ENCODE results near the gene HMMR.
"Not testable (repeated sequence)": the region's sequence is repeated elsewhere in the genome, so short reads cannot be mapped to it uniquely, and the experiment has no call there.

HMMR gene

DNA sequence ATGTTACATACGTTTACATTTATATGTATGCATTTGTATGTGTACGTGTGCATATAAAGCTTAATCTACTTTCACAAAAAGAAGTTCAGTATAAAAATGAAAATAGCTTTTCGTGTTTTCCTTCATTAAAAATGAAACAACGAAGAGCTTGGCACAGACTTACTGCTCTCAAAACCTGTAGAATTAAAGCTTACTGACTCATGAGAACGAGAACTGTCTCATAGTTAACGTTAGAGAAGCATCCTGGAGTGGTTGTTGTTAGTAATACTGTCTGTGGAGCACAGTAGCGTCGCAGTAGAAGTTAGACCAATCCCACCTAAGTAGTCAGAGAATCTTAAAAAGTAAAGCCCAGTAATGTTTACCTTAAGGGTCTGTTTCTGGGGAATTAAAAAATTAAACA is 46.3 kb downstream of the HMMR start:
- DNase-seq (ENCODE audit: low spot score) = peak; percentile 22

DNA sequence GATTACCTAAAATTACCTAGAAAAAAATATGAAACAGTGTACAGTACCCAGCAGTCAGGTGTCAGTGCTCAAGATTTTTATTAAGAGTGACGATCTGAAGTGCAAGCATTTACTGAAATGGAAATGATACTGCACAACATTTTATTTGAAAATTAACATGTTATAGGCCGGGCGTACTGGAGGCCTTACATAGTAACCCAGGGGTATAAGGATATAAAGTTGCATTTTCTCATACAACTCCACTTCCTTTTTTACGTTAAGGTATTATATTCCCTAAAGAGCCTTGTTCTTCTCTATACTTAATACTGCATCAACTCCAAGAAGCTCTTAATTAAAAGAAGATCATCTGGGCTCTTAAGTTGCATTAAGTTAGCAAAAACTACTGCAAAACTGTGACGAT is 48.3 kb downstream of the HMMR start:
- DNase-seq (ENCODE audit: low spot score) = no peak

DNA sequence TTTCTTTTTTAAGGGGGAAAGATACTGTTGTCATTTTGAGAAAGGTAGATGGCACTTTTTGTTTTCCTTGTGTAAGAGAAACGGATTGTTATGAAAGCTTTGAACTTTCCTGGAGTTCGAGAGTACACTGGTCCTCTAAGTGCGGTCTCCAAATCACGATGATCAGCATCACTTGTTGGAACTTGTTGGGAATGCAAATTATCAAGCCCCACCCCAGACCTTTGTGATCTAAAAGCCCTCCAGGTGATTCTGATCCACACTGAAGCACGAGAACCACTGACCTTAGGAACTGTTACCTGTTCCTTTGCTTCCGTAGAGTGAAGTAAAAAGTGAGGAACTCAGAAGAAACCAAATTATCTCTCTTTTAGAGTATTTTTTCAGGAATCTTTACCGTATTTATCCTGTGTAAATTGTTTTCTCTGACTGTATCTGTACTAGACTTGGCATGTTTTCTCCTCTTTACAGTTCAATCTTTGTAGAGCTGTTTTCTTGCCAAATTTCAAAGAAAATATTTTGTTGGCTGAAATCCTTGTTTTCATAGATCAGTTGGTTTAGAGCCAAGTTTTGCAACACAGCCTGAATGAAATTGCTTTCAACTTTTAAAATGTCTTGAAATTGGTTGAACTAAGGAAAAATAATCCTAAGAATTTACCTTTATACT is 49.0 kb downstream of the HMMR start:
- no peak for DNase-seq (ENCODE audit: low spot score)

DNA sequence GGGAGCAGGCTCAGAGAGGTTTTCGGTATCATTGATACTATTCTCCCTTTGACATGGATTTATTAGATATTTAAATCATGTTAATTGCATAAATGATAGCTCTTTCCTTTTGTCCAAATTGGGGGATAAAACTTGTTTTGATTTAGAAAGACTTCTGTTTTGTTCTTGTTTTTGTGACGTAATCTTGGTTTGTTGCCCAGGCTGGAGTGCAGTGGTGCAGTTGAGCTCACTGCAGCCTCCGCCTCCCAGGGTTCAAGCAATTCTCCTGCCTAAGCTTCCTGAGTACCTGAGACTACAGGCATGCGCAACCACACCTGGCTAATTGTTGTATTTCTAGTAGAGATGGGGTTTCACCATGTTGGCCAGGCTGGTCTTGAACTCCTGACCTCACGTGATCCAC is 52.1 kb downstream of the HMMR start:
- DNase-seq (ENCODE audit: low spot score) = no peak

DNA sequence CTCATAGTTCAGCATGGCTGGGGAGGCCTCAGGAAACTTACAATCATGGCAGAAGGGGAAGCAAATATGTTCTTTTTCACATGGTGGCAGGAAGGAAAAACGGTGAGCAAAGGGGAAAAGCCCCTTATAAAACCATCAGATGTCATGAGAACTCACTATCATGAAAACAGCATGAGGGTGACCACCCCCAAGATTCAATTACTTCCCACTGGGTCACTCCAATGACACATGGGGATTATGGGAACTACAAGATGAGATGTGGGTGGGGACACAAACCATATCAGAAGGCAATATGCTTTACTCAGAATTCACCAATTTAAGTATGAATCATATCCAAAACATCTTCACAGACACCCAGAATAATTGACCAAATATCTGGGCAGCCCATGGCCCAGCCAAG is 64.7 kb downstream of the HMMR start:
- no peak for DNase-seq (ENCODE audit: low spot score)

DNA sequence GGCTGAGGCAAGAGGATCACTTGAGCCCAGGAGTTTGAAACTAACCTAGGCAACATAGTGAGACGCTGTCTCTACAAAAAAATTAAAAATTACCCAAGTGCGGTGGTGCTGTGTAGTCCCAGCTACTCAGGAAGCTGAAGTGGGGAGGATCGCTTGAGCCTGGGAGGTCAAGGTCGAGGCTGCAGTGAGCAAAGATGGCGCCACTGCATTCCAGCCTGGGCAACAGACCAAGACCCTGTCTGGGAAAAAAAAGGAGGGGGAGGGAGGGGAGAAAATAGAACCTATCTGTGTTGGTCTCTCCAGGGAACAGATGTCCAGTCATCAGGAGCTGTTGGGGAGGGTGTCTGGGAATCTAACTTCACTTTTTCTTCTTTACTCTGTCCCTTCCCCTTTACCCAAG is 69.3 kb downstream of the HMMR start:
- DNase-seq (ENCODE audit: low spot score) = no peak

DNA sequence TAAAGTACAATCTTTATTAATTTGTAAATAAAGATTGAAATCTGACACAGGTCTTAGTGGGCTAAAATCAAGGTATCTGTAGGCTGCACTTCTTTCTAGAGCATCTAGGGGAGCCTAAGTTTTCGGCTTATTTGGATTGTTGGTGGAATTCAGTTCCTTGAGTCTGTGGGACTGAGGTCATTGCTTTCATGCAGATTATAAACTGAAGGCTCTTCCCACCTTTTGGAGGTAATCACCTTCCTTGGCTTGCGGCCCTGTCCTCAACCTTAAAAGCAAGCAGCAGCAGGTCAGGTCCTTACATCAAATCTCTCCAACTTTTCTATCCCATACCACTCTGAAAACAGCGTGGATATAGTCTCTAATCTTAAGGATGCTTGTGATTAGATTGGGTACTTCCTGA is 70.8 kb downstream of the HMMR start:
- DNase-seq (ENCODE audit: low spot score) = no peak

DNA sequence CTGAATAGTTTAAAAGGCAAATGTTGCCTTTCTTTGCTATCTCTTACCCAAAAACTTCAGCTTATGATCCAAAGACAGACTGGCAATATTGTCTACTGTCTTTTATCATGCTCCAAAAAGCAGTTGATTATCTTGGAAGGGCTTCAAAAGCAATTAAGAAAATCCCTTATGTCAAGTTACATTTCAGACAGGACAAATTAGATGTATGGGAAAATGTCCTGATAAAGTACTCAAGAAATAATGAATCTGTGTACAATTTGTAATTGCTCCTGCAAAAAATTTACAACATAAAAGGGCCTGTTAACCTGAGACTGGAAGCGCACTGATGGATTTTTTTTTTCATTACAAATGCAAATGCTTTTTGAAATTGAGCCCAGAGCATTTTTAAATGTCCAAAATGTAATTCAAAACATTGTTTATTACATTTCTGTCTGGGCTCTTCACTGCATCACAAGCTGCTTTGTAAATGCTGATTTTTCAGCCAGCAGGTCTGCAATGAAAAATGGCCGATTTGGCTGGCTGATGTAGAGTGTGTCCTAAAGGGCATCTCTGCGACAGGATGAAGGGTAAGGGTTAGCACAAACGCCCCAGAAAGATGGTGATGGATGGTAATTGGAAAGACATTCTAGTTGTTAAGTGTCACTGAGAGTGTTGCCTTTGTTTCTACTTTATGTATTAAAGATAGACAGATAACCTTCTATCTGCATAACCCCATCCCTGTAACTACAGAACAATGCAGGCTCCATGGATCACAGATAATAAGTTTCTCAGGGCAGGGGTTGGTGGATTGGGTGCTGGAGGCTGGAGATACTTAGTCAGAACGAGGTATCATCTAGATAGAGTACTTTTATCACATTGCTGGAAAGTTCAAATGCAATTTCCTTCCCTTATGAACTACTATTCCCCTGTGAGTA is 72.0 kb downstream of the HMMR start:
- no peak for DNase-seq (ENCODE audit: low spot score)

DNA sequence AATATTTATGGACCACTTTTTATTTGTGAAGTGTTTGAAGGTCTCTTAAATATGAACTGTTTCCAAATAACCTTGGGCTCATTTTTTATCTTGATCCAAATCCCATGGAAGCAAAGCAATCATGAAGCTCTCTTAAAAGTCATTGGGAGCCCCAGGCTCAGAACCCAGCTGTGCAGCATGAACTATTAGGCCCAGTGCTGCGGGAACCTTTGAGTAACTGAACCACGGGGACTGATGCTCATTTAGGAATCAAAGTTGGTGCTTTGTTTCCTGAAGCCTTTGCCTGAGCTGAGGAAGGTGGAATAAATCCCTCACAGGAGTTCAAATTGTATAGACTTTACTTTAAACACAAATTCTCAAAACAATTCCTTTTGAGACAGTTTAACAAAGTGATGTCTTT is 72.8 kb downstream of the HMMR start:
- no peak for DNase-seq (ENCODE audit: low spot score)

DNA sequence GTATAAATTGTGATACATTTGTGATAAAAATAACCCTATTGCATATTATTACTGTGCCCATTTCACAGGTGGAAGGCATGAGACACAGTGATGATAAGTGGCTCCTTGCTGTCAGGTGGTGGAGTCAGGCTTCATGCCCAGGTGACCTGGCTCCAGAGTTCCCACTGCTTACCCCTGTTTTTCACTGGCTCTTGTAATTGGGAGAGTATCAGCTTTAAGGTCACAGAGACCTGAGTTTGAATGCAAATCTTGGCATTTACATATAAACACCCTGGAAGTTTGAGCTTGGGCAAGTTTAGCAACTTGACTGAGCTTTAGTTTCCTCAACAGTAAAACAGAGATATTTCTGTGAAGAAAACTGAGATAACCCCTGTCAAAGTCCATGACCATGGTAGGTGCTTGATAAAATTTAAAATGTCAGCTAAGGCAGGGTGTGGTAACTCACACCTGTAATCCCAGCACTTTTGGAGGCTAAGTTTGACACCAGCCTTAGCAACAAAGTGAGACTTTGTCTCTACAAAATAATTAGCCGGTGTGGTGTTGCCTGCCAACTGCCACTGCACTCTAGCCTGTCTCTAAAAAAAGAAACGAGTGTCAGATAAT is 74.2 kb downstream of the HMMR start:
- DNase-seq (ENCODE audit: low spot score) = no peak

DNA sequence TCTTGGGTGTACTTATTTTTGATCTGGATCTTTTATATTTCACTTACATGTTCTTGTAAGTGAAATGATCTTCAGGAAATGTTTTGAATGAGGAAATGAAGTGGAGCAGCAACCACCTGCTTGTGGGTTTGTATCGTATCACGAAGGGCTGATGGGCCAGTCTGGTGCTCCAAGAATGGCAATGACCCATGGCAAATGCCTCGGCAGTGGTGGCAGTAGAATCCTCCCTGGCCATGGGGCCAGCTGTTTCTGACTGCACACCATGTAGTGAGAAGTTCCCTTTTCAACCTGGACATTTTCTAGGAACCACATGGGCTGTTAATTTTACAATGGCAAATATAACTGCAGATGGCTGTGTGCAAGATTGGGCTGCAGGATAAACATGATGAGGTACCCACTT is 74.9 kb downstream of the HMMR start:
- DNase-seq (ENCODE audit: low spot score) = no peak

DNA sequence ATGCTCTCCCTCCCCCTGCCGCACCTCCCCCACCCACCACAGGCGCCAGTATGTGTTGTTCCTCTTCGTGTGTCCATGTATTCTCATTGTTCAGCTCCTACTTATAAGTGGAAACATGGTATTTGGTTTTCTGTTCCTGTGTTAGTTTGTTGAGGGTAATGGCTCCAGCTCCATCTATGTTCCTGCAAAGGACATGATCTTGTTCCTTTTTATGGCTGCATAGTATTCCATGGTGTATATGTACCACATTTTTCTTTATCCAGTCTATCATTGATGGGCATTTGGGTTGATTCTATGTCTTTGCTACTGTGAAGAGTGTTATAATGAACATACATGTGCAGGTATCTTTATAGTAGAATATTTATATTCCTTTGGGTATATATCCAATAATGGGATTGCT is 76.0 kb downstream of the HMMR start:
- DNase-seq (ENCODE audit: low spot score) = not testable (repeated sequence)

DNA sequence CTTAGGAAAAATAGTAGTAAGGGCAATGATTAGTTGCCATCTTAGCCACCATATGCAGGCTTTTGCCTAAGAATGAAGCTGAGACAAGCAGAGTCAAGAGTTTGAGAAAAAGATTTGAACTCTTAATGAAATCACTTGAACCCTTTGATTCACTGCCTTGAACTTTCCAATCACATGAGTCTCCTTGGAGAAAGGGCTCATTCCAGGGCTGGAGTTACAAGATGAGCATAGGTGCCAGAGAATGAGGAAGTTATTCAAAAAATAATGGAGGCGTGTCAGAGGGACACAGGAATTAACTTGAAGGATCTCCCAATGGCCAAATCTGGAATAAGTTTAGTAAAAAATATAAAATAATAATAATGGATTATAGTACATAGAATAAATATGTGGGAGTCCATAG is 80.3 kb downstream of the HMMR start:
- no peak for DNase-seq (ENCODE audit: low spot score)

Measured in NAMALWA (cell line).